ENCODE measurements around the gene PRKAR1B.

PRKAR1B gene

GRCh38 chr7:510782-511281 is 216.2 kb downstream of the PRKAR1B start:
- H3K4me3 ChIP-seq (ENCODE audit: low read length), result no peak overlapping the region
- no peak for DNase-seq (ENCODE audit: low read depth)
- TF ChIP-seq CTCF (conservative IDR thresholded peaks at IDR 0.05; ENCODE audit: low read depth, low read length), result no peak

- no peak for DNase-seq (ENCODE audit: low read depth)
- no peak for TF ChIP-seq CTCF (conservative IDR thresholded peaks at IDR 0.05; ENCODE audit: low read depth, low read length)
- H3K4me3 ChIP-seq (ENCODE audit: low read length), result no peak overlapping the region
Measured at GRCh38 chr7:510131-510481, 217.0 kb downstream of the PRKAR1B start.

- no peak overlapping the region for H3K4me3 ChIP-seq (ENCODE audit: low read length)
- DNase-seq (ENCODE audit: low read depth), result no peak
Measured at GRCh38 chr7:509426-510130, 217.5 kb downstream of the PRKAR1B start.

GRCh38 chr7:508461-509170 is 218.5 kb downstream of the PRKAR1B start:
- DNase-seq (ENCODE audit: low read depth), result no peak
- TF ChIP-seq CTCF (conservative IDR thresholded peaks at IDR 0.05; ENCODE audit: low read depth, low read length), result no peak
- H3K4me3 ChIP-seq (ENCODE audit: low read length), result no peak overlapping the region

More at GRCh38 chr7:509426-510130, 217.5 kb downstream of the PRKAR1B start:
- no peak for TF ChIP-seq CTCF (conservative IDR thresholded peaks at IDR 0.05; ENCODE audit: low read depth, low read length)

GRCh38 chr7:507623-508300 is 219.3 kb downstream of the PRKAR1B start:
- no peak overlapping the region for H3K4me3 ChIP-seq (ENCODE audit: low read length)
- no peak for DNase-seq (ENCODE audit: low read depth)
- no peak for TF ChIP-seq CTCF (conservative IDR thresholded peaks at IDR 0.05; ENCODE audit: low read depth, low read length)

- TF ChIP-seq CTCF (conservative IDR thresholded peaks at IDR 0.05; ENCODE audit: low read depth, low read length), result no peak
- no peak for DNase-seq (ENCODE audit: low read depth)
Measured at GRCh38 chr7:506921-507622, 220.0 kb downstream of the PRKAR1B start.

More at GRCh38 chr7:506921-507622, 220.0 kb downstream of the PRKAR1B start:
- no peak overlapping the region for H3K4me3 ChIP-seq (ENCODE audit: low read length)
